GM12891 (cell line): Measurements from ENCODE around the gene FBXL17.

Experiments
- POLR2A ChIP-seq: IDR thresholded peaks from 2 replicates; pipeline ENCODE4 v1.6.1; 2011; ENCODE audit warnings: low read depth, low read length, control low read depth
- SPI1 ChIP-seq: IDR thresholded peaks from 2 replicates; pipeline ENCODE4 v1.6.1; 2011; ENCODE audit warnings: low read depth, low read length, control low read depth
- TAF1 ChIP-seq: IDR thresholded peaks from 2 replicates; pipeline ENCODE4 v1.6.1; 2011; ENCODE audit warnings: low read depth, low read length, control low read depth

DNA sequence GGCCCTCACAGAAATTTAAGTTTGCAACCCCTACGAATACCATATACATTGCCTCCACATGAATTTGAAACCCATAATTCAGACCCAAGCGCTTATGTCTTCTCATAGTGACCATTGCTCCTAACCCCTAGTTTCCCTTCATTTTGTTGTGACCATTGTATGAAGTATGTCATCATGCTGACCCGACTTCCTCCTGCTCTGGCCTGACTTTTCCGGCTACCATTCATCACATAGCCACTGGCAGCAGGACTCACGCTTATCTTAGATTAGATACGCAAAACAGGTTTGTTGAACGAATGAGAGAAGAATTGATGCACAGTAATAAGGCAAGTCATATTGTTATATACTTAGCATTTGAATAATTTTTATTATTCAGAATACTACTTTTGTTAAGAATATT, 345.4 kb downstream of the FBXL17 start:
- no peak for TF ChIP-seq TAF1
- TF ChIP-seq SPI1, result no peak
- no peak for TF ChIP-seq POLR2A
